BLaER1 treated with 17β-estradiol and CSF1 and Interleukin-3, amounts not matched to agents 10 nM and 100 nM (cell line): ENCODE data around the gene TMA7.
"Not testable (repeated sequence)": the region's sequence is repeated elsewhere in the genome, so short reads cannot be mapped to it uniquely, and the experiment has no call there.

ENCODE experiments used
- H3K27ac ChIP-seq, 11 experiments: shearing (Covaris generic); formaldehyde crosslinking; 2 replicates each; pipeline ENCODE4 v1.8.1; 2022
- H3K27me3 ChIP-seq, 11 experiments: shearing (Covaris generic); formaldehyde crosslinking; 2 replicates each; pipeline ENCODE4 v1.8.1; 2022
- H3K36me3 ChIP-seq, 11 experiments: shearing (Covaris generic); formaldehyde crosslinking; 2 replicates each; pipeline ENCODE4 v1.8.1; 2022
- H3K4me1 ChIP-seq, 10 experiments: shearing (Covaris generic); formaldehyde crosslinking; 2 replicates each; pipeline ENCODE4 v1.8.1; 2022
- H3K4me2 ChIP-seq, 11 experiments: shearing (Covaris generic); formaldehyde crosslinking; 2 replicates each; pipeline ENCODE4 v1.8.1; 2022
- H3K4me3 ChIP-seq, 10 experiments: shearing (Covaris generic); formaldehyde crosslinking; 2 replicates each; pipeline ENCODE4 v1.8.1; 2022
- H3K9ac ChIP-seq, 11 experiments: shearing (Covaris generic); formaldehyde crosslinking; 2 replicates each; pipeline ENCODE4 v1.8.1; 2022
- H3K9me3 ChIP-seq, 11 experiments: shearing (Covaris generic); formaldehyde crosslinking; replicated peaks in 1 of 11; 2 replicates each; pipeline ENCODE4 v1.8.1; 2022
- H4K20me1 ChIP-seq, 11 experiments: shearing (Covaris generic); formaldehyde crosslinking; 2 replicates each; pipeline ENCODE4 v1.8.1; 2022
- Cebpa-rat ChIP-seq, 11 experiments: shearing (Covaris generic); IDR thresholded peaks; 2 replicates each; pipeline ENCODE4 v1.8.1; 2022

The TMA7 gene

GRCh38 chr3:48439820-48440589 lies at the start of gene TMA7, which contains the start of gene CCDC51:
TSS of gene TMA7 (plus strand) at chr3:48440257. CDS start at chr3:48440297, 40 bp downstream.
TSS of gene CCDC51 (minus strand) at chr3:48440119. CDS start at chr3:48435128, 4,991 bp downstream.
- peak within 1 kb of the TSS; percentile 81 to 97 (median 92) for H3K4me3 ChIP-seq
- peaks cover 10 to 45% (median 29%) of the 10 kb centered on the region in 11 experiments; a peak in 19 of 22 replicates for H4K20me1 ChIP-seq
- H3K27me3 ChIP-seq: no peaks in the 10 kb centered on the region
- H3K9me3 ChIP-seq: no peaks in the 10 kb centered on the region
- H3K36me3 ChIP-seq: peaks cover 31 to 40% (median 36%) of the 10 kb centered on the region in 11 experiments
- TF ChIP-seq Cebpa-rat (IDR thresholded peaks at IDR 0.05): no peak
- H3K4me1 ChIP-seq: peaks cover 44 to 61% (median 49%) of the 10 kb centered on the region in 10 experiments
- H3K9ac ChIP-seq: peak within 1 kb of the TSS; percentile 85 to 93 (median 87)
- H3K27ac ChIP-seq: peak within 1 kb of the TSS; percentile 75 to 93 (median 88)
- H3K4me2 ChIP-seq: peak within 1 kb of the TSS; percentile 76 to 94 (median 88)

GRCh38 chr3:48394391-48394790 lies 45.7 kb upstream of the TMA7 start:
- Histone ChIP-seq H3K9me3 (no peaks in the 10 kb centered on the region), H3K4me2 (no peak overlapping the region)

GRCh38 chr3:48395714-48396113 lies 44.3 kb upstream of the TMA7 start:
- Histone ChIP-seq H4K20me1 (no peaks in the 10 kb centered on the region), H3K27ac (no peak overlapping the region), H3K4me3 (no peak overlapping the region), H3K9me3 (no peaks in the 10 kb centered on the region), H3K27me3 (no peaks in the 10 kb centered on the region), H3K4me2 (no peak overlapping the region), H3K9ac (no peak overlapping the region), H3K4me1 (peaks cover 0 to 9% (median 0%) of the 10 kb centered on the region in 10 experiments; a peak in 4 of 20 replicates), H3K36me3 (no peaks in the 10 kb centered on the region)
- no peak for TF ChIP-seq Cebpa-rat (IDR thresholded peaks at IDR 0.05)

More at GRCh38 chr3:48394391-48394790, 45.7 kb upstream of the TMA7 start:
- H3K4me3 ChIP-seq: no peak overlapping the region
- no peak overlapping the region for H3K27ac ChIP-seq
- no peak for TF ChIP-seq Cebpa-rat (IDR thresholded peaks at IDR 0.05)
- no peaks in the 10 kb centered on the region for H3K36me3 ChIP-seq
- H3K9ac ChIP-seq: no peak overlapping the region
- no peaks in the 10 kb centered on the region for H3K27me3 ChIP-seq
- peaks cover 0 to 9% (median 0%) of the 10 kb centered on the region in 10 experiments; a peak in 4 of 20 replicates for H3K4me1 ChIP-seq
- no peaks in the 10 kb centered on the region for H4K20me1 ChIP-seq

GRCh38 chr3:48397767-48398681 lies 42.0 kb upstream of the TMA7 start:
- Histone ChIP-seq H4K20me1 (peaks cover 0 to 9% (median 0%) of the 10 kb centered on the region in 11 experiments; a peak in 4 of 22 replicates), H3K9me3 (no peaks in the 10 kb centered on the region)

GRCh38 chr3:48398701-48399386 lies 41.2 kb upstream of the TMA7 start:
- Histone ChIP-seq H4K20me1 (peaks cover 0 to 10% (median 3%) of the 10 kb centered on the region in 11 experiments; a peak in 5 of 22 replicates), H3K9ac (0 out of 22 replicates have a peak overlapping the region, but pooled peaks of 1 of the 11 experiments have one; percentile 34), H3K4me1 (peaks cover 0 to 9% (median 0%) of the 10 kb centered on the region in 10 experiments; a peak in 4 of 20 replicates), H3K9me3 (no peaks in the 10 kb centered on the region), H3K27me3 (no peaks in the 10 kb centered on the region), H3K36me3 (peaks cover 3 to 26% (median 19%) of the 10 kb centered on the region in 11 experiments; a peak in 20 of 22 replicates), H3K27ac (no peak overlapping the region), H3K4me2 (no peak overlapping the region), H3K4me3 (no peak overlapping the region)
- no peak for TF ChIP-seq Cebpa-rat (IDR thresholded peaks at IDR 0.05)

More at GRCh38 chr3:48397767-48398681, 42.0 kb upstream of the TMA7 start:
- Histone ChIP-seq H3K36me3 (peaks cover 0 to 18% (median 10%) of the 10 kb centered on the region in 11 experiments; a peak in 14 of 22 replicates), H3K4me3 (no peak overlapping the region), H3K4me2 (no peak overlapping the region), H3K27me3 (no peaks in the 10 kb centered on the region), H3K9ac (no peak overlapping the region), H3K4me1 (peaks cover 0 to 9% (median 0%) of the 10 kb centered on the region in 10 experiments; a peak in 4 of 20 replicates), H3K27ac (no peak overlapping the region)
- TF ChIP-seq Cebpa-rat (IDR thresholded peaks at IDR 0.05): no peak

- Histone ChIP-seq H3K27ac (no peak overlapping the region), H3K9me3 (no peaks in the 10 kb centered on the region), H3K27me3 (no peaks in the 10 kb centered on the region), H3K4me2 (no peak overlapping the region), H4K20me1 (peaks cover 0 to 13% (median 4%) of the 10 kb centered on the region in 11 experiments; a peak in 5 of 22 replicates), H3K36me3 (peaks cover 8 to 33% (median 26%) of the 10 kb centered on the region in 11 experiments; a peak in 20 of 22 replicates), H3K4me1 (peaks cover 0 to 9% (median 0%) of the 10 kb centered on the region in 10 experiments; a peak in 4 of 20 replicates), H3K9ac (peak overlapping the region in 1 of 11 experiments; percentile 34; a peak in 2 of 22 replicates), H3K4me3 (no peak overlapping the region)
- TF ChIP-seq Cebpa-rat (IDR thresholded peaks at IDR 0.05): no peak
Measured at GRCh38 chr3:48399387-48400172, 40.5 kb upstream of the TMA7 start.

GRCh38 chr3:48400824-48401433 lies 39.1 kb upstream of the TMA7 start:
- Histone ChIP-seq H3K27me3 (no peaks in the 10 kb centered on the region), H3K27ac (no peak overlapping the region), H3K4me3 (no peak overlapping the region), H3K4me2 (no peak overlapping the region), H3K9ac (no peak overlapping the region), H3K36me3 (peaks cover 20 to 47% (median 39%) of the 10 kb centered on the region in 11 experiments; a peak in 21 of 22 replicates), H3K4me1 (peaks cover 0 to 9% (median 0%) of the 10 kb centered on the region in 10 experiments; a peak in 4 of 20 replicates), H3K9me3 (no peaks in the 10 kb centered on the region), H4K20me1 (peaks cover 0 to 26% (median 5%) of the 10 kb centered on the region in 11 experiments; a peak in 6 of 22 replicates)
- TF ChIP-seq Cebpa-rat (IDR thresholded peaks at IDR 0.05): no peak

GRCh38 chr3:48401434-48401901 lies 38.6 kb upstream of the TMA7 start:
- H4K20me1 ChIP-seq: peaks cover 0 to 29% (median 5%) of the 10 kb centered on the region in 11 experiments; a peak in 6 of 22 replicates
- not testable (repeated sequence) for H3K4me1 ChIP-seq, H3K9me3 ChIP-seq, H3K9ac ChIP-seq, H3K4me2 ChIP-seq, H3K27ac ChIP-seq, H3K27me3 ChIP-seq, H3K4me3 ChIP-seq
- H3K36me3 ChIP-seq: peaks cover 22 to 52% (median 45%) of the 10 kb centered on the region in 11 experiments; a peak in 21 of 22 replicates
